SK-N-SH (cell line): ENCODE results near the gene IGF1R.

Experiments
- ELF1 ChIP-seq: IDR thresholded peaks from 2 replicates; pipeline ENCODE4 v1.4.0; 2012
- EP300 ChIP-seq, 2 experiments: IDR thresholded peaks; 2 replicates each; pipeline versions ENCODE4 v1.4.0 to v1.6.1; 2012; ENCODE audit warnings: borderline replicate concordance in 1 of 2, low read depth in 1 of 2, low read length in 1 of 2
- MAX ChIP-seq: IDR thresholded peaks from 2 replicates; pipeline ENCODE4 v1.4.0; 2012; ENCODE audit warnings: low read depth
- MEF2A ChIP-seq: IDR thresholded peaks from 2 replicates; pipeline ENCODE4 v1.4.0; 2012; ENCODE audit warnings: low read depth, borderline replicate concordance
- MXI1 ChIP-seq: IDR thresholded peaks from 2 replicates; pipeline ENCODE4 v1.6.1; 2012; ENCODE audit warnings: mild to moderate bottlenecking, low read depth, low read length, improper control_type of control experiment
- RFX5 ChIP-seq: IDR thresholded peaks from 2 replicates; pipeline ENCODE4 v1.6.1; 2012; ENCODE audit warnings: mild to moderate bottlenecking, improper control_type of control experiment, low read length
- TAF1 ChIP-seq: IDR thresholded peaks from 2 replicates; pipeline ENCODE4 v1.6.1; 2012; ENCODE audit warnings: low read depth, mild to moderate bottlenecking, low read length, moderate library complexity, borderline replicate concordance
- TEAD4 ChIP-seq: IDR thresholded peaks from 2 replicates; pipeline ENCODE4 v1.4.0; 2012; ENCODE audit warnings: mild to moderate bottlenecking, borderline replicate concordance; ENCODE audit not compliant: insufficient read depth
- TF ChIP-seq, protein P1 (sequence below): fragments of 200-600 bp; sonication (generic); IDR thresholded peaks from 2 replicates; pipeline ENCODE4 v1.6.1; 2017; ENCODE audit warnings: antibody characterized with exemption, mild to moderate bottlenecking, moderate library complexity
- TF ChIP-seq, protein P2 (sequence below): fragments of 150-350 bp; IDR thresholded peaks from 2 replicates; pipeline ENCODE4 v1.6.1; 2017; ENCODE audit warnings: antibody characterized with exemption, low read length, low read depth, borderline replicate concordance

DNA sequence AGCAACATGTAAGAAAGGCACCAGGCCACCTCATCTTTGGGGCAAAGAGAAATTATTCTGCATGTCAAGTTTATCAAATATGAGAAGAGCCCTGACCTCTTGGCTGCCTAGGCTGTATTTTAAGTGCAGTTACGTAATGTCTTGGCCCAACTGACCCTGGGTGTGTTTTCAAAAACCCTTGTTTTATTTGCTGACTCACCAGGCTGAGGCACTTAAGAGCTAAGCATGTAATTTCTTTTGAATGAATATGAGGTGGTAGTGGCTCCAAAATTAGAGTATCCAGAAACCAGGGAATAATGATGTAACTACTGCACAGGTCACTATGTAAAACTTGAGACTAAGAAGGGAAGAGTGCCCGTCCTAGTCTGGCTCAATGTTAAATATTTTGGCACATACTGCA is 335.0 kb downstream of the IGF1R start:
- TF ChIP-seq, protein P1, sequence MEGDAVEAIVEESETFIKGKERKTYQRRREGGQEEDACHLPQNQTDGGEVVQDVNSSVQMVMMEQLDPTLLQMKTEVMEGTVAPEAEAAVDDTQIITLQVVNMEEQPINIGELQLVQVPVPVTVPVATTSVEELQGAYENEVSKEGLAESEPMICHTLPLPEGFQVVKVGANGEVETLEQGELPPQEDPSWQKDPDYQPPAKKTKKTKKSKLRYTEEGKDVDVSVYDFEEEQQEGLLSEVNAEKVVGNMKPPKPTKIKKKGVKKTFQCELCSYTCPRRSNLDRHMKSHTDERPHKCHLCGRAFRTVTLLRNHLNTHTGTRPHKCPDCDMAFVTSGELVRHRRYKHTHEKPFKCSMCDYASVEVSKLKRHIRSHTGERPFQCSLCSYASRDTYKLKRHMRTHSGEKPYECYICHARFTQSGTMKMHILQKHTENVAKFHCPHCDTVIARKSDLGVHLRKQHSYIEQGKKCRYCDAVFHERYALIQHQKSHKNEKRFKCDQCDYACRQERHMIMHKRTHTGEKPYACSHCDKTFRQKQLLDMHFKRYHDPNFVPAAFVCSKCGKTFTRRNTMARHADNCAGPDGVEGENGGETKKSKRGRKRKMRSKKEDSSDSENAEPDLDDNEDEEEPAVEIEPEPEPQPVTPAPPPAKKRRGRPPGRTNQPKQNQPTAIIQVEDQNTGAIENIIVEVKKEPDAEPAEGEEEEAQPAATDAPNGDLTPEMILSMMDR, result no peak
- no peak for TF ChIP-seq MXI1
- TF ChIP-seq, protein P2, sequence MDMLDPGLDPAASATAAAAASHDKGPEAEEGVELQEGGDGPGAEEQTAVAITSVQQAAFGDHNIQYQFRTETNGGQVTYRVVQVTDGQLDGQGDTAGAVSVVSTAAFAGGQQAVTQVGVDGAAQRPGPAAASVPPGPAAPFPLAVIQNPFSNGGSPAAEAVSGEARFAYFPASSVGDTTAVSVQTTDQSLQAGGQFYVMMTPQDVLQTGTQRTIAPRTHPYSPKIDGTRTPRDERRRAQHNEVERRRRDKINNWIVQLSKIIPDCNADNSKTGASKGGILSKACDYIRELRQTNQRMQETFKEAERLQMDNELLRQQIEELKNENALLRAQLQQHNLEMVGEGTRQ, result no peak
- no peak for TF ChIP-seq EP300 (IDR thresholded peaks at IDR 0.05; ENCODE audit: borderline replicate concordance in 1 of 2, low read depth in 1 of 2, low read length in 1 of 2)
- no peak for TF ChIP-seq TEAD4
- TF ChIP-seq MEF2A, result peak; percentile 56; the same call in 1 of the 2 replicates
- no peak for TF ChIP-seq MAX
- no peak for TF ChIP-seq ELF1
- TF ChIP-seq RFX5, result no peak
- TF ChIP-seq TAF1, result no peak
